H9 (cell line): ENCODE results near the gene IGFBP3. TPM values are rescaled to one million over a fixed set of nuclear protein-coding genes. Genes with fewer than 3 reads are reported as not detected.

Experiments
- DNase-seq: peaks from one replicate; pipeline ENCODE4 v3.0.0-alpha.2; 2017
- H2AFZ ChIP-seq: one replicate; pipeline ENCODE4 v1.6.1; 2013; ENCODE audit warnings: mild to moderate bottlenecking, low read length, control low read depth, moderate library complexity
- H2AK5ac ChIP-seq: 2 replicates; pipeline ENCODE4 v1.6.1; 2013; ENCODE audit warnings: low read length, control low read depth, mixed read lengths; ENCODE audit not compliant: insufficient read length
- H2BK120ac ChIP-seq: one replicate; pipeline ENCODE4 v1.6.1; 2013; ENCODE audit warnings: low read depth, mild to moderate bottlenecking, low read length, control low read depth, inconsistent platforms; ENCODE audit not compliant: poor library complexity, severe bottlenecking
- H2BK12ac ChIP-seq: 2 replicates; pipeline ENCODE4 v1.6.1; 2013; ENCODE audit warnings: low read length, control low read depth, mixed read lengths, low read depth; ENCODE audit not compliant: insufficient read length
- H2BK15ac ChIP-seq: 2 replicates; pipeline ENCODE4 v1.6.1; 2013; ENCODE audit warnings: low read depth, low read length, control low read depth
- H2BK20ac ChIP-seq: one replicate; pipeline ENCODE4 v1.6.1; 2013; ENCODE audit warnings: low read depth, mild to moderate bottlenecking, low read length, control low read depth, inconsistent platforms; ENCODE audit not compliant: poor library complexity, severe bottlenecking
- H2BK5ac ChIP-seq: 2 replicates; pipeline ENCODE4 v1.6.1; 2013; ENCODE audit warnings: low read length, control low read depth, mixed read lengths; ENCODE audit not compliant: insufficient read length
- H3K14ac ChIP-seq: 2 replicates; pipeline ENCODE4 v1.6.1; 2013; ENCODE audit warnings: low read length, control low read depth; ENCODE audit not compliant: insufficient read depth
- H3K18ac ChIP-seq: 2 replicates; pipeline ENCODE4 v1.6.1; 2013; ENCODE audit warnings: low read depth, mild to moderate bottlenecking, mixed read lengths, low read length, control low read depth; ENCODE audit not compliant: insufficient read length
- H3K23ac ChIP-seq: 2 replicates; pipeline ENCODE4 v1.6.1; 2013; ENCODE audit warnings: low read length, control low read depth, mixed read lengths, low read depth; ENCODE audit not compliant: insufficient read length
- H3K23me2 ChIP-seq: 2 replicates; pipeline ENCODE4 v1.6.1; 2013; ENCODE audit warnings: low read depth, mild to moderate bottlenecking, mixed read lengths, low read length, control low read depth; ENCODE audit not compliant: insufficient read length, poor library complexity, severe bottlenecking
- H3K27ac ChIP-seq: 2 replicates; pipeline ENCODE4 v1.5.1; 2013; ENCODE audit warnings: low read length, control low read depth, mixed read lengths, low read depth; ENCODE audit not compliant: insufficient read length
- H3K27me3 ChIP-seq: 2 replicates; pipeline ENCODE4 v1.6.1; 2013; ENCODE audit warnings: low read length, control low read depth, inconsistent platforms; ENCODE audit not compliant: insufficient read depth
- H3K4ac ChIP-seq: 2 replicates; pipeline ENCODE4 v1.6.1; 2013; ENCODE audit warnings: low read depth, mild to moderate bottlenecking, control low read depth, inconsistent platforms, low read length, moderate library complexity
- H3K4me1 ChIP-seq: 2 replicates; pipeline ENCODE4 v1.6.1; 2013; ENCODE audit warnings: low read length, control low read depth, inconsistent platforms; ENCODE audit not compliant: insufficient read depth
- H3K4me2 ChIP-seq: 2 replicates; pipeline ENCODE4 v1.6.1; 2013; ENCODE audit warnings: low read length, control low read depth, mixed read lengths; ENCODE audit not compliant: insufficient read length, insufficient read depth
- H3K56ac ChIP-seq: 2 replicates; pipeline ENCODE4 v1.6.1; 2013; ENCODE audit warnings: low read depth, mild to moderate bottlenecking, mixed read lengths, low read length, control low read depth; ENCODE audit not compliant: insufficient read length
- H3K79me1 ChIP-seq: 2 replicates; pipeline ENCODE4 v1.6.1; 2013; ENCODE audit warnings: low read depth, mild to moderate bottlenecking, moderate library complexity, low read length, control low read depth, inconsistent platforms; ENCODE audit not compliant: insufficient read depth, poor library complexity, severe bottlenecking
- H3K79me2 ChIP-seq: 2 replicates; pipeline ENCODE4 v1.6.1; 2013; ENCODE audit warnings: low read length, control low read depth, inconsistent platforms; ENCODE audit not compliant: insufficient read depth
- H3K9ac ChIP-seq: 2 replicates; pipeline ENCODE4 v1.6.1; 2013; ENCODE audit warnings: low read length, control low read depth, mixed read lengths; ENCODE audit not compliant: insufficient read length; ENCODE audit errors: extremely low read depth
- H3K9me3 ChIP-seq: one replicate; pipeline ENCODE4 v1.6.1; 2013; ENCODE audit warnings: low read depth, low read length, inconsistent platforms; ENCODE audit not compliant: control insufficient read depth
- H3T11ph ChIP-seq: one replicate; pipeline ENCODE4 v1.6.1; 2013; ENCODE audit warnings: mild to moderate bottlenecking, low read length, control low read depth, inconsistent platforms
- H4K20me1 ChIP-seq: one replicate; pipeline ENCODE4 v1.6.1; 2013; ENCODE audit not compliant: control insufficient read depth, insufficient read length, insufficient read depth
- H4K5ac ChIP-seq: 2 replicates; pipeline ENCODE4 v1.6.1; 2013; ENCODE audit warnings: low read depth, mild to moderate bottlenecking, mixed read lengths, low read length, control low read depth; ENCODE audit not compliant: insufficient read length
- H4K8ac ChIP-seq: replicated peaks from 2 replicates; pipeline ENCODE4 v1.6.1; 2013; ENCODE audit warnings: low read length, control low read depth, mixed read lengths, low read depth; ENCODE audit not compliant: insufficient read length
- H4K91ac ChIP-seq: 2 replicates; pipeline ENCODE4 v1.6.1; 2013; ENCODE audit warnings: low read depth, mild to moderate bottlenecking, moderate library complexity, mixed read lengths, low read length, control low read depth; ENCODE audit not compliant: insufficient read length
- H3K27ac Mint-ChIP-seq, 3 experiments: 2 replicates in 2 of 3; 3 replicates in 1 of 3; pipeline ENCODE4 v1.8.0; 2020 to 2021; ENCODE audit warnings: mixed read lengths in 3 of 3, mild to moderate bottlenecking in 1 of 3, moderate library complexity in 1 of 3
- H3K27me3 Mint-ChIP-seq: 2 replicates; pipeline ENCODE4 v1.8.0; 2021; ENCODE audit warnings: low read depth, mild to moderate bottlenecking, moderate library complexity, mixed read lengths
- H3K36me3 Mint-ChIP-seq, 3 experiments: 2 replicates in 2 of 3; 3 replicates in 1 of 3; pipeline ENCODE4 v1.8.0; 2020 to 2021; ENCODE audit warnings: low read depth in 3 of 3, mixed read lengths in 3 of 3; ENCODE audit not compliant: insufficient read depth in 1 of 3
- H3K4me1 Mint-ChIP-seq, 2 experiments: 2 replicates each; pipeline ENCODE4 v1.8.0; 2020; ENCODE audit warnings: mixed read lengths in 2 of 2
- H3K4me3 Mint-ChIP-seq, 2 experiments: 2 replicates in 1 of 2; 3 replicates in 1 of 2; pipeline ENCODE4 v1.8.0; 2020 to 2021; ENCODE audit warnings: mild to moderate bottlenecking in 2 of 2, mixed read lengths in 2 of 2, moderate library complexity in 1 of 2
- H3K9me3 Mint-ChIP-seq, 2 experiments: 2 replicates in 1 of 2; 3 replicates in 1 of 2; pipeline ENCODE4 v1.8.0; 2020; ENCODE audit warnings: mild to moderate bottlenecking in 2 of 2, mixed read lengths in 2 of 2, moderate library complexity in 1 of 2
- CTCF ChIP-seq: fragments of 200-600 bp; sonication (generic); conservative IDR thresholded peaks from 3 replicates; pipeline ENCODE4 v1.8.0; 2021; ENCODE audit warnings: antibody characterized with exemption, mild to moderate bottlenecking
- WGBS: extraction: QIAGEN DNeasy Blood & Tissue Kit; methylation state at CpG from one replicate; pipeline ENCODE4 v1.1.7; 2013; ENCODE audit warnings: missing lambda C conversion rate, low lambda C conversion rate, mixed read lengths; ENCODE audit not compliant: insufficient read length; ENCODE audit errors: extremely low coverage; 5-methylcytosine and 5-hydroxymethylcytosine counted together
- total RNA-seq: library from RNA; stranded (reverse); gene quantifications from 2 replicates; pipeline ENCODE4 v1.2.1, GENCODE V29; 2021

The IGFBP3 gene
- total RNA-seq, 1 experiment from 2014 or later: 10.0 TPM

- Histone ChIP-seq H3K4ac (no peak overlapping the region), H4K5ac (no peak overlapping the region), H3K9me3 (no peaks in the 10 kb centered on the region), H4K8ac (no peak overlapping the region), H3K4me1 (no peaks in the 10 kb centered on the region), H2AK5ac (no peak overlapping the region), H3K9ac (no peak overlapping the region), H2BK20ac (no peak overlapping the region), H2BK12ac (no peak overlapping the region), H3K79me2 (no peaks in the 10 kb centered on the region), H3K27me3 (peaks cover 31% of the 10 kb centered on the region; the same call in 1 of the 2 replicates), H2BK5ac (no peak overlapping the region), H2AFZ (no peak overlapping the region), H2BK120ac (no peak overlapping the region), H3K14ac (no peak overlapping the region), H3K4me2 (no peak overlapping the region), H3K23ac (no peak overlapping the region), H2BK15ac (no peak overlapping the region), H3K23me2 (peaks cover 8% of the 10 kb centered on the region), H4K91ac (no peak overlapping the region), H3K79me1 (no peaks in the 10 kb centered on the region), H3K18ac (no peak overlapping the region), H4K20me1 (no peaks in the 10 kb centered on the region), H3T11ph (no peak overlapping the region), H3K56ac (no peak overlapping the region), H3K27ac (no peak overlapping the region)
- H3K4me3 Mint-ChIP-seq: no peak overlapping the region
- H3K27me3 Mint-ChIP-seq: peaks cover 59% of the 10 kb centered on the region
- H3K27ac Mint-ChIP-seq: no peak overlapping the region
- peaks cover 0 to 18% (median 2%) of the 10 kb centered on the region in 3 experiments; a peak in 2 of 7 replicates for H3K36me3 Mint-ChIP-seq
- H3K4me1 Mint-ChIP-seq: peaks cover 10 to 21% of the 10 kb centered on the region in 2 experiments
- H3K9me3 Mint-ChIP-seq: no peaks in the 10 kb centered on the region; a peak in 2 of 5 replicates
- TF ChIP-seq CTCF: no peak
- DNase-seq: no peak
- no CpG with 5 or more reads among the region's 14 CpGs for WGBS
Measured at GRCh38 chr7:45917064-45917463, 4.0 kb downstream of the IGFBP3 start.
